HepG2 (cell line): ENCODE measurements around the gene BCL11B.

Experiments used
- ASH2L ChIP-seq: fragments of 300-600, 200-600 bp; sonication (generic); IDR thresholded peaks from 2 replicates; pipeline ENCODE4 v1.7.0; 2017; ENCODE audit warnings: low read depth, mild to moderate bottlenecking, moderate library complexity, mixed read lengths, low read length; ENCODE audit not compliant: insufficient read length
- RAD21 ChIP-seq: fragments of 450-650 bp; formaldehyde crosslinking; IDR thresholded peaks from 2 replicates; pipeline ENCODE4 v1.5.0; 2020; ENCODE audit warnings: mild to moderate bottlenecking
- ZNF232 ChIP-seq: sonication (generic); formaldehyde crosslinking; IDR thresholded peaks from 2 replicates; pipeline ENCODE4 v1.4.0; 2020; ENCODE audit warnings: missing genetic modification reagents, borderline replicate concordance
- ZNF510 ChIP-seq: sonication (generic); formaldehyde crosslinking; IDR thresholded peaks from 2 replicates; pipeline ENCODE4 v1.4.0; 2020; ENCODE audit warnings: low read depth, mild to moderate bottlenecking, missing genetic modification reagents
- ZNF766 ChIP-seq: sonication (generic); formaldehyde crosslinking; IDR thresholded peaks from 2 replicates; pipeline ENCODE4 v1.5.0; 2020; ENCODE audit warnings: missing genetic modification reagents, borderline replicate concordance
- TF ChIP-seq, protein P1 (sequence below): sonication (generic); formaldehyde crosslinking; IDR thresholded peaks from 2 replicates; pipeline ENCODE4 v1.4.0; 2020; ENCODE audit warnings: missing genetic modification reagents, mild to moderate bottlenecking, borderline replicate concordance
- TF ChIP-seq, protein P2 (sequence below): sonication (generic); formaldehyde crosslinking; IDR thresholded peaks from 2 replicates; pipeline ENCODE4 v1.4.0; 2020; ENCODE audit warnings: missing genetic modification reagents
- TF ChIP-seq, protein P3 (sequence below): sonication (generic); formaldehyde crosslinking; IDR thresholded peaks from 2 replicates; pipeline ENCODE4 v1.4.0; 2020; ENCODE audit warnings: missing genetic modification reagents, low read depth, mild to moderate bottlenecking, borderline replicate concordance
- TF ChIP-seq, protein P4 (sequence below): sonication (generic); formaldehyde crosslinking; IDR thresholded peaks from 2 replicates; pipeline ENCODE4 v1.5.0; 2020; ENCODE audit warnings: mild to moderate bottlenecking, missing genetic modification reagents, moderate library complexity

DNA sequence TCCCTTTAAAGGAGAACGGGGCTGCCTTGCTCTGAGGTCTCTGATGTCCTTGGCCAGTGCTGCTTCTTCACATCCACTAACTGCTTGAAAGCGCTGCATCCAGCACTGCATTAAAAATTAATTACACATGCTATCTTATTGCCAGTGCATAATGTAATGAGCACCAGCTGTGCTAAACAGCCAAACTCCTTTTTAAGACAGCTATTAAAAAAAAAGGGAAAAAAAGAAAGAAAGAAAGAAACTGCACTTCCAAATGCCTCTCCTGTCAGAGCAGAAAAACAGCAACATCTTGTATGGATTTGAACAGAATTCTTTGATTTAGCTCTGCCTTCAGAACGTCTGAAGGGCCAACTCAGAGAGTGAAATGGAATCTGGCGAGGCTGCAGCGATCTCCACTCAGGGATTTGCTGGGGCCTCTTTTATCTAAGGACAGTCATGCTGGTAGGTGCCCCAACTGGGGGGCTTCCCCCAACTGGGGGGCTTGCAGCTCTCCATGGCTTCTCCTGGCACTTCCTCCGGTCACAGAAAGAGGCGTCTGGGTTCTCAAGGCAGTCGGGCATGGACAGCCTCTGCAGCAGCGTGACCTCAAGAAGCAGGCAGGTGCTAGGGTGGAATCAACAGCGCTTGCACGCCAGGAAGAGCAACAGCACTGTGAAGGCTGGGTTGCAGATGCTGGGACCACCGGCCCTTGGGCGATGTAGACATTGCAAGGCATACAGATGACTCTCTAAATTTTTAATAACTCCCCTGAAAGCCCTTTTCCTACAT lies 46.4 kb downstream of the BCL11B start:
- TF ChIP-seq ZNF232 (CRISPR knock-in tag) (no peak), RAD21 (CRISPR knock-in tag) (no peak), ZNF510 (CRISPR knock-in tag) (no peak), ZNF766 (CRISPR knock-in tag) (no peak), ASH2L (no peak)
- TF ChIP-seq, protein P1, sequence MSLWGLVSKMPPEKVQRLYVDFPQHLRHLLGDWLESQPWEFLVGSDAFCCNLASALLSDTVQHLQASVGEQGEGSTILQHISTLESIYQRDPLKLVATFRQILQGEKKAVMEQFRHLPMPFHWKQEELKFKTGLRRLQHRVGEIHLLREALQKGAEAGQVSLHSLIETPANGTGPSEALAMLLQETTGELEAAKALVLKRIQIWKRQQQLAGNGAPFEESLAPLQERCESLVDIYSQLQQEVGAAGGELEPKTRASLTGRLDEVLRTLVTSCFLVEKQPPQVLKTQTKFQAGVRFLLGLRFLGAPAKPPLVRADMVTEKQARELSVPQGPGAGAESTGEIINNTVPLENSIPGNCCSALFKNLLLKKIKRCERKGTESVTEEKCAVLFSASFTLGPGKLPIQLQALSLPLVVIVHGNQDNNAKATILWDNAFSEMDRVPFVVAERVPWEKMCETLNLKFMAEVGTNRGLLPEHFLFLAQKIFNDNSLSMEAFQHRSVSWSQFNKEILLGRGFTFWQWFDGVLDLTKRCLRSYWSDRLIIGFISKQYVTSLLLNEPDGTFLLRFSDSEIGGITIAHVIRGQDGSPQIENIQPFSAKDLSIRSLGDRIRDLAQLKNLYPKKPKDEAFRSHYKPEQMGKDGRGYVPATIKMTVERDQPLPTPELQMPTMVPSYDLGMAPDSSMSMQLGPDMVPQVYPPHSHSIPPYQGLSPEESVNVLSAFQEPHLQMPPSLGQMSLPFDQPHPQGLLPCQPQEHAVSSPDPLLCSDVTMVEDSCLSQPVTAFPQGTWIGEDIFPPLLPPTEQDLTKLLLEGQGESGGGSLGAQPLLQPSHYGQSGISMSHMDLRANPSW (CRISPR knock-in tag), result no peak
- TF ChIP-seq, protein P2, sequence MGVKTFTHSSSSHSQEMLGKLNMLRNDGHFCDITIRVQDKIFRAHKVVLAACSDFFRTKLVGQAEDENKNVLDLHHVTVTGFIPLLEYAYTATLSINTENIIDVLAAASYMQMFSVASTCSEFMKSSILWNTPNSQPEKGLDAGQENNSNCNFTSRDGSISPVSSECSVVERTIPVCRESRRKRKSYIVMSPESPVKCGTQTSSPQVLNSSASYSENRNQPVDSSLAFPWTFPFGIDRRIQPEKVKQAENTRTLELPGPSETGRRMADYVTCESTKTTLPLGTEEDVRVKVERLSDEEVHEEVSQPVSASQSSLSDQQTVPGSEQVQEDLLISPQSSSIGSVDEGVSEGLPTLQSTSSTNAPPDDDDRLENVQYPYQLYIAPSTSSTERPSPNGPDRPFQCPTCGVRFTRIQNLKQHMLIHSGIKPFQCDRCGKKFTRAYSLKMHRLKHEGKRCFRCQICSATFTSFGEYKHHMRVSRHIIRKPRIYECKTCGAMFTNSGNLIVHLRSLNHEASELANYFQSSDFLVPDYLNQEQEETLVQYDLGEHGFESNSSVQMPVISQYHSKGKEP (CRISPR knock-in tag), result no peak
- TF ChIP-seq, protein P3, sequence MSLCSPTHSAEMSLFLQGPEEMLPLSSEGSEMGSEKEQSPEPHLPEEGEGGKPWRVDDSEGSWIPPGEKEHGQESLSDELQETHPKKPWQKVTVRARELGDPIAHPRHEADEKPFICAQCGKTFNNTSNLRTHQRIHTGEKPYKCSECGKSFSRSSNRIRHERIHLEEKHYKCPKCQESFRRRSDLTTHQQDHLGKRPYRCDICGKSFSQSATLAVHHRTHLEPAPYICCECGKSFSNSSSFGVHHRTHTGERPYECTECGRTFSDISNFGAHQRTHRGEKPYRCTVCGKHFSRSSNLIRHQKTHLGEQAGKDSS (CRISPR knock-in tag), result no peak
- TF ChIP-seq, protein P4, sequence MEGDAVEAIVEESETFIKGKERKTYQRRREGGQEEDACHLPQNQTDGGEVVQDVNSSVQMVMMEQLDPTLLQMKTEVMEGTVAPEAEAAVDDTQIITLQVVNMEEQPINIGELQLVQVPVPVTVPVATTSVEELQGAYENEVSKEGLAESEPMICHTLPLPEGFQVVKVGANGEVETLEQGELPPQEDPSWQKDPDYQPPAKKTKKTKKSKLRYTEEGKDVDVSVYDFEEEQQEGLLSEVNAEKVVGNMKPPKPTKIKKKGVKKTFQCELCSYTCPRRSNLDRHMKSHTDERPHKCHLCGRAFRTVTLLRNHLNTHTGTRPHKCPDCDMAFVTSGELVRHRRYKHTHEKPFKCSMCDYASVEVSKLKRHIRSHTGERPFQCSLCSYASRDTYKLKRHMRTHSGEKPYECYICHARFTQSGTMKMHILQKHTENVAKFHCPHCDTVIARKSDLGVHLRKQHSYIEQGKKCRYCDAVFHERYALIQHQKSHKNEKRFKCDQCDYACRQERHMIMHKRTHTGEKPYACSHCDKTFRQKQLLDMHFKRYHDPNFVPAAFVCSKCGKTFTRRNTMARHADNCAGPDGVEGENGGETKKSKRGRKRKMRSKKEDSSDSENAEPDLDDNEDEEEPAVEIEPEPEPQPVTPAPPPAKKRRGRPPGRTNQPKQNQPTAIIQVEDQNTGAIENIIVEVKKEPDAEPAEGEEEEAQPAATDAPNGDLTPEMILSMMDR (CRISPR knock-in tag), result no peak
